Caco-2 (cell line): ENCODE results near the gene SPATA16. TPM values are rescaled to one million over a fixed set of nuclear protein-coding genes. Genes with fewer than 3 reads are reported as not detected.

Experiments used
- BruUV-seq: library from RNA; stranded (reverse); fragments of 400-500 nt; replicated peaks from 2 replicates; lab custom pipeline; 2021; lab: Mats Ljungman, UMichigan
- CTCF ChIA-PET: fragments of 300-600 bp; sonication (Branson Sonifier 250); formaldehyde crosslinking; loops from one replicate; lab custom pipeline; 2022; ENCODE audit warnings: antibody characterized with exemption; lab: Charles Lee
- POLR2A ChIA-PET: fragments of 300-600 bp; sonication (Branson Sonifier 250); formaldehyde crosslinking; loops from one replicate; lab custom pipeline; 2022; ENCODE audit warnings: antibody characterized with exemption; lab: Charles Lee
- DNase-seq, 2 experiments: peaks; one replicate each; pipeline versions ENCODE4 v3.0.0 to v3.0.0-alpha.2; 2020 to 2022
- H3K27me3 ChIP-seq: replicated peaks from 2 replicates; pipeline ENCODE4 v1.6.0; 2011; ENCODE audit warnings: low read length; ENCODE audit not compliant: control insufficient read depth, insufficient read depth
- H3K36me3 ChIP-seq: 2 replicates; pipeline ENCODE4 v1.5.1; 2011; ENCODE audit warnings: low read length; ENCODE audit not compliant: control insufficient read depth, insufficient read depth
- H3K4me1 ChIP-seq: fragments of 250-450 bp; sonication (Bioruptor Pico); 2 replicates; pipeline ENCODE4 v1.5.1; 2020; ENCODE audit warnings: mild to moderate bottlenecking
- H3K4me3 ChIP-seq: 2 replicates; pipeline ENCODE4 v1.5.1; 2011; ENCODE audit warnings: low read depth, mild to moderate bottlenecking, control low read depth, low read length
- H3K9me3 ChIP-seq: fragments of 250-450 bp; sonication (Bioruptor Pico); 2 replicates; pipeline ENCODE4 v1.5.1; 2020; ENCODE audit warnings: mild to moderate bottlenecking, moderate library complexity
- H3K27ac Mint-ChIP-seq: one replicate; pipeline ENCODE4 v1.8.0; 2022; ENCODE audit warnings: mixed read lengths; ENCODE audit not compliant: unreplicated experiment
- H3K27me3 Mint-ChIP-seq: one replicate; pipeline ENCODE4 v1.8.0; 2022; ENCODE audit warnings: mixed read lengths; ENCODE audit not compliant: insufficient read depth, unreplicated experiment
- H3K36me3 Mint-ChIP-seq: one replicate; pipeline ENCODE4 v1.8.0; 2022; ENCODE audit warnings: mild to moderate bottlenecking, mixed read lengths; ENCODE audit not compliant: insufficient read depth, unreplicated experiment
- H3K4me1 Mint-ChIP-seq: one replicate; pipeline ENCODE4 v1.8.0; 2022; ENCODE audit warnings: low read depth, mixed read lengths; ENCODE audit not compliant: unreplicated experiment
- H3K4me3 Mint-ChIP-seq: one replicate; pipeline ENCODE4 v1.8.0; 2022; ENCODE audit warnings: mild to moderate bottlenecking, moderate library complexity, mixed read lengths; ENCODE audit not compliant: unreplicated experiment
- H3K9me3 Mint-ChIP-seq: one replicate; pipeline ENCODE4 v1.8.0; 2022; ENCODE audit warnings: mixed read lengths; ENCODE audit not compliant: unreplicated experiment
- CTCF ChIP-seq, 2 experiments: fragments of 200-600 bp in 1 of 2; IDR thresholded peaks; 1 replicate in 1 of 2; 2 replicates in 1 of 2; pipeline versions ENCODE4 v1.5.1 to v1.8.0; 2011 to 2022; ENCODE audit warnings: antibody characterized with exemption in 1 of 2, control low read depth in 1 of 2, inconsistent platforms in 1 of 2, low read depth in 1 of 2, low read length in 1 of 2, mild to moderate bottlenecking in 1 of 2, moderate library complexity in 1 of 2; ENCODE audit not compliant: insufficient read depth in 1 of 2, severe bottlenecking in 1 of 2, unreplicated experiment in 1 of 2
- intact Hi-C: fragments of 100-400 bp; cut with micrococcal nuclease; formaldehyde crosslinking; loops from one replicate; pipeline ENCODE4 v1.10.0; 2022; ENCODE audit not compliant: unreplicated experiment
- total RNA-seq: library from RNA; stranded (reverse); gene quantifications from 2 replicates; pipeline ENCODE4 v1.2.3, GENCODE V29; 2022

The SPATA16 gene
- total RNA-seq, 1 experiment from 2014 or later: not detected

DNA sequence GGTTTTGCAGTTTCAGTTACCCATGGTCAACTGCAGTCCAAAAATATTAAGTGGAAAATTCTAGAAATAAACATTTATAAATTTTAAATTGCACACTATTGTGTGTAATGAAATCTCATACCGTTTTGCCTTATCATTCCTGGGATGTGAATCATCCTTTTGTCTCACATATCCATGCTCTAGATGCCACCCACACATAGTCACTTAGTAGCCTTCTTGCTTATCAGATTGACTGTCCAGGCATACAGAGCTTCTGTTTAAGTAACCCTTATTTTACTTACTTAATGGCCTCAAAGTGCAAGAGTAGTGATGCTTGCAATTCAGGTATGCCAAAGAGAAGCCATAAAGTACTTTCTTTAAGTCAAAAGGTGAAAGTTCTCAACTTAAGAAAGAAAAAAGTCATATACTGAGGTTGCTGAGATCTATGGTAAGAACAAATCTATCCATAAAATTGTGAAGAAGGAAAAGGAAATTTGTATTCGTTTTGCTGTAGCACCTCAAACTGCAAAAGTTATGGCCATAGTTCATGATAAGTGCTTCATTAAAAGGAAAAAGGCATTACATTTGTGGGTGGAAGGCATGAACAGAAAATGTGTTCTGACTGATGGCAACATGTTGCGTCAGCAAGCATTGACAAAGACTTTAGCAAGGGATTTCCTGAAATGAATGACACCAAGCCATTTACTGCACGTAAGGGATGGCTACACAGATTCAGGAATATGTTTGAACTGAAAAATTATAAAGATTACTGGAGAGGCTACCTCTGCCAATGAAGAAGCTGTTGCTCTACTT is 43.8 kb downstream of the SPATA16 start:
- ChIA-PET POLR2A (no interaction called here), CTCF (no interaction called here)
- no peaks in the 10 kb centered on the region for H3K4me1 ChIP-seq
- no peaks in the 10 kb centered on the region for H3K36me3 Mint-ChIP-seq
- TF ChIP-seq CTCF (IDR thresholded peaks at IDR 0.05; ENCODE audit: insufficient read depth in 1 of 2, low read depth in 1 of 2, low read length in 1 of 2, severe bottlenecking in 1 of 2, unreplicated experiment in 1 of 2): no peak
- no peak overlapping the region for H3K4me3 ChIP-seq
- no peaks in the 10 kb centered on the region for H3K4me1 Mint-ChIP-seq
- H3K9me3 Mint-ChIP-seq: no peaks in the 10 kb centered on the region
- no peak overlapping the region for H3K4me3 Mint-ChIP-seq
- H3K36me3 ChIP-seq: no peaks in the 10 kb centered on the region
- no peaks in the 10 kb centered on the region for H3K27me3 ChIP-seq
- H3K27me3 Mint-ChIP-seq: no peaks in the 10 kb centered on the region
- DNase-seq: no peak
- no peaks in the 10 kb centered on the region for H3K9me3 ChIP-seq
- intact Hi-C loops: no loop called here
- BruUV-seq: no TSS peak
- H3K27ac Mint-ChIP-seq: no peak overlapping the region

DNA sequence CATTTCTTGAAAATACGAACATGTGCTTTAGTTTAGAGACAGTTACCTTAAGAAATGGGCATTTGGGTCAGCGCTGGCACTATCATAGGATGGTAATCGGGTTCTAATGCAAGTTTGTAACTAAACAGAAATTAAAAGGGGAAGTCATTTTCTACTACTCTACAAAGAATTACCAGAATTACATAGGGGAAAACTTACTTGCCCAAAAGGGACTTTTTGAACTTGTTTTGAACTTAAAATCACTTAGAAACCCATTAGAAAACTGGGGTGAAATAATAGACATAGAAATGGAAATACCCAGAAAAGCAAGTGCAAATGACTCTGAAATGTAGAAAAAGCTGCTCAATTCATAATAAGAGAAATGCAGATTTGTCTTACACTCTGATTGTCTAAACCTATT is 44.9 kb downstream of the SPATA16 start:
- no TSS peak for BruUV-seq
- no peaks in the 10 kb centered on the region for H3K27me3 ChIP-seq
- ChIA-PET POLR2A (no interaction called here), CTCF (no interaction called here)
- H3K36me3 Mint-ChIP-seq: no peaks in the 10 kb centered on the region
- no peak overlapping the region for H3K4me3 ChIP-seq
- H3K27me3 Mint-ChIP-seq: no peaks in the 10 kb centered on the region
- H3K4me1 Mint-ChIP-seq: no peaks in the 10 kb centered on the region
- H3K27ac Mint-ChIP-seq: no peak overlapping the region
- intact Hi-C loops: no loop called here
- H3K4me1 ChIP-seq: no peaks in the 10 kb centered on the region
- H3K9me3 Mint-ChIP-seq: no peaks in the 10 kb centered on the region
- no peaks in the 10 kb centered on the region for H3K36me3 ChIP-seq
- H3K9me3 ChIP-seq: no peaks in the 10 kb centered on the region
- no peak for DNase-seq
- no peak overlapping the region for H3K4me3 Mint-ChIP-seq
- no peak for TF ChIP-seq CTCF (IDR thresholded peaks at IDR 0.05; ENCODE audit: insufficient read depth in 1 of 2, low read depth in 1 of 2, low read length in 1 of 2, severe bottlenecking in 1 of 2, unreplicated experiment in 1 of 2)

DNA sequence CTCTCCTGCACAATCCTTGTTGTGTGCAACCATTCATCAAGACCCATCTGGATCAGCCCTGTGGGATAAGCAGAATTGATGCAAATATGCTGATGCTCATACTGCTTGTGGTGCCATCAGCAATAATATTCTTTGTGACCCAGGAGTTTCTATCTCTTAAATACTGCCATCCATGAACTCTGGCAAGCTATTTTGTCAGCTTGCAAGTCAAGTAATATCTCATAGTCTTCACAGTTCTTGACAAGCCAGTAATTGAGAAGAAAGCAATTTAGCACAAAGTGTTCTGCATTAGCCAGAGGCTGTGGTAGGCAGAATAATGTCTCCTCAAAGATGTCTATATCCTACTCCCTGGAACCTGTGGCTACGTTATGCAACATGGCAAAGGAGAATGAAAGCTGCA is 49.0 kb downstream of the SPATA16 start:
- no peaks in the 10 kb centered on the region for H3K4me1 Mint-ChIP-seq
- intact Hi-C loops: no loop called here
- no peaks in the 10 kb centered on the region for H3K27me3 Mint-ChIP-seq
- Histone ChIP-seq H3K4me3 (no peak overlapping the region), H3K36me3 (no peaks in the 10 kb centered on the region), H3K9me3 (no peaks in the 10 kb centered on the region), H3K27me3 (no peaks in the 10 kb centered on the region), H3K4me1 (no peaks in the 10 kb centered on the region)
- no peak overlapping the region for H3K27ac Mint-ChIP-seq
- ChIA-PET CTCF (no interaction called here), POLR2A (no interaction called here)
- no peak for TF ChIP-seq CTCF (IDR thresholded peaks at IDR 0.05; ENCODE audit: insufficient read depth in 1 of 2, low read depth in 1 of 2, low read length in 1 of 2, severe bottlenecking in 1 of 2, unreplicated experiment in 1 of 2)
- no peaks in the 10 kb centered on the region for H3K36me3 Mint-ChIP-seq
- no peak for DNase-seq
- no peaks in the 10 kb centered on the region for H3K9me3 Mint-ChIP-seq
- no TSS peak for BruUV-seq
- no peak overlapping the region for H3K4me3 Mint-ChIP-seq
